DND-41 (cell line): Measurements from ENCODE around the gene ST6GALNAC1.

Experiments
- ATAC-seq: fragments of 200-7000 bp; cut with Tn5 transposase; 3 replicates; pipeline ENCODE4 v1.9.1; 2021; ENCODE audit warnings: low read depth; ENCODE audit not compliant: insufficient read depth
- DNase-seq: peaks from one replicate; pipeline ENCODE4 v3.0.0-alpha.2; 2020
- H2AFZ ChIP-seq: 2 replicates; pipeline ENCODE4 v1.6.0; 2012; ENCODE audit warnings: low read depth, low read length
- H3K27ac ChIP-seq: 2 replicates; pipeline ENCODE4 v1.5.1; 2012; ENCODE audit warnings: low read length, inconsistent platforms
- H3K27me3 ChIP-seq: fragments of 200-600 bp; sonication (generic); 2 replicates; pipeline ENCODE4 v1.6.0; 2012; ENCODE audit warnings: low read length, mild to moderate bottlenecking, inconsistent platforms; ENCODE audit not compliant: insufficient read depth, poor library complexity
- H3K36me3 ChIP-seq: 2 replicates; pipeline ENCODE4 v1.5.1; 2012; ENCODE audit warnings: low read length, inconsistent platforms; ENCODE audit not compliant: insufficient read depth
- H3K4me1 ChIP-seq: 2 replicates; pipeline ENCODE4 v1.5.1; 2012; ENCODE audit warnings: mild to moderate bottlenecking, low read length; ENCODE audit not compliant: insufficient read depth
- H3K4me2 ChIP-seq: 2 replicates; pipeline ENCODE4 v1.6.0; 2012; ENCODE audit warnings: mild to moderate bottlenecking, moderate library complexity, low read length, inconsistent platforms; ENCODE audit not compliant: insufficient read depth
- H3K4me3 ChIP-seq, 2 experiments: fragments of 200-600 bp in 1 of 2; shearing (Covaris generic) in 1 of 2; 2 replicates each; pipeline ENCODE4 v1.5.1; 2012 to 2016; ENCODE audit warnings: inconsistent platforms in 2 of 2, low read length in 2 of 2, mild to moderate bottlenecking in 2 of 2, low read depth in 1 of 2, moderate library complexity in 1 of 2
- H3K79me2 ChIP-seq: 2 replicates; pipeline ENCODE4 v1.6.0; 2012; ENCODE audit warnings: low read length, inconsistent platforms; ENCODE audit not compliant: insufficient read depth
- H3K9ac ChIP-seq: 2 replicates; pipeline ENCODE4 v1.6.0; 2012; ENCODE audit warnings: low read depth, mild to moderate bottlenecking, inconsistent platforms, low read length, moderate library complexity
- H3K9me3 ChIP-seq: 2 replicates; pipeline ENCODE4 v1.5.1; 2012; ENCODE audit warnings: low read length, moderate library complexity, mild to moderate bottlenecking, inconsistent platforms; ENCODE audit not compliant: insufficient read depth, severe bottlenecking
- H4K20me1 ChIP-seq: 2 replicates; pipeline ENCODE4 v1.6.0; 2012; ENCODE audit warnings: low read length; ENCODE audit not compliant: insufficient read depth
- EZH2 ChIP-seq: IDR thresholded peaks from 3 replicates; pipeline ENCODE4 v1.6.1; 2012; ENCODE audit warnings: borderline replicate concordance, low read depth, mild to moderate bottlenecking, moderate library complexity, low read length, inconsistent platforms; ENCODE audit not compliant: severe bottlenecking
- TF ChIP-seq, protein P1 (sequence below): IDR thresholded peaks from 2 replicates; pipeline ENCODE4 v1.5.1; 2012; ENCODE audit warnings: borderline replicate concordance, low read length, moderate library complexity, mild to moderate bottlenecking; ENCODE audit not compliant: poor library complexity, severe bottlenecking; ENCODE audit errors: extremely low read depth

ST6GALNAC1 gene, protein sequence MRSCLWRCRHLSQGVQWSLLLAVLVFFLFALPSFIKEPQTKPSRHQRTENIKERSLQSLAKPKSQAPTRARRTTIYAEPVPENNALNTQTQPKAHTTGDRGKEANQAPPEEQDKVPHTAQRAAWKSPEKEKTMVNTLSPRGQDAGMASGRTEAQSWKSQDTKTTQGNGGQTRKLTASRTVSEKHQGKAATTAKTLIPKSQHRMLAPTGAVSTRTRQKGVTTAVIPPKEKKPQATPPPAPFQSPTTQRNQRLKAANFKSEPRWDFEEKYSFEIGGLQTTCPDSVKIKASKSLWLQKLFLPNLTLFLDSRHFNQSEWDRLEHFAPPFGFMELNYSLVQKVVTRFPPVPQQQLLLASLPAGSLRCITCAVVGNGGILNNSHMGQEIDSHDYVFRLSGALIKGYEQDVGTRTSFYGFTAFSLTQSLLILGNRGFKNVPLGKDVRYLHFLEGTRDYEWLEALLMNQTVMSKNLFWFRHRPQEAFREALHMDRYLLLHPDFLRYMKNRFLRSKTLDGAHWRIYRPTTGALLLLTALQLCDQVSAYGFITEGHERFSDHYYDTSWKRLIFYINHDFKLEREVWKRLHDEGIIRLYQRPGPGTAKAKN

DNA sequence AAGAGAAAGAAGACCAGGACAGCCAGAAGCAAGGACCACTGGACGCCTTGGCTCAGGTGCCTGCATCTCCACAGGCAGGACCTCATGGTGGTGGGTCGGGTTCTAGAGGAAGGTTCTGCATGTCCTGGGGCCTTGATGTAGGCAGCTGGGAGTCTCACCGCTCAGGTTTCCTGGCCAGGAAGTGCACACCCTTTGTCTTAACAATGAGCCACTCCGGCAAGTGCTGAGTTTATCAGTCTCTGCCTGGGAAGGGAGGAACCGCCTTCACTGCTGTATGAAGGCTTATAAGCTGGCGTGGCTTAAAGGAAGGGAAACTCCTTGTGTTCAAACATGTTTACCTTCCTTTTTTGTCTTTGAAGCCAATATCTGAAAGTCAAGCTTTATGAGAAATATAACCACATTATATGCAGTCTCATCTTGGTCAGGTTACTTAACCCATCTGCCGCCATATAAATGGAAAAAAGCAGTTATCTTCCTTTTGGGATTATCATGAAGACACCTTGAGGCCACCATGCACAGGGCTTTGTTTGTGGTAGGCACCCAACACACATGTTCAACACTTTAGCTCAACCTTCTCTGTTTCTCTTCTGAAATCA is at the start of gene ST6GALNAC1:
TSS of gene ST6GALNAC1 (minus strand) at position 205 of the 596 bp plus-strand sequence. CDS start at position 86, 119 bp downstream.
- H3K4me3 ChIP-seq = no peak within 1 kb of the TSS
- no peak within 1 kb of the TSS for H3K9ac ChIP-seq
- H3K27me3 ChIP-seq = peaks cover under 1% of the 10 kb centered on the region
- no peak within 1 kb of the TSS for H3K27ac ChIP-seq
- H4K20me1 ChIP-seq = no peaks in the 10 kb centered on the region
- no peak for ATAC-seq
- TF ChIP-seq EZH2 = no peak
- TF ChIP-seq, protein P1, sequence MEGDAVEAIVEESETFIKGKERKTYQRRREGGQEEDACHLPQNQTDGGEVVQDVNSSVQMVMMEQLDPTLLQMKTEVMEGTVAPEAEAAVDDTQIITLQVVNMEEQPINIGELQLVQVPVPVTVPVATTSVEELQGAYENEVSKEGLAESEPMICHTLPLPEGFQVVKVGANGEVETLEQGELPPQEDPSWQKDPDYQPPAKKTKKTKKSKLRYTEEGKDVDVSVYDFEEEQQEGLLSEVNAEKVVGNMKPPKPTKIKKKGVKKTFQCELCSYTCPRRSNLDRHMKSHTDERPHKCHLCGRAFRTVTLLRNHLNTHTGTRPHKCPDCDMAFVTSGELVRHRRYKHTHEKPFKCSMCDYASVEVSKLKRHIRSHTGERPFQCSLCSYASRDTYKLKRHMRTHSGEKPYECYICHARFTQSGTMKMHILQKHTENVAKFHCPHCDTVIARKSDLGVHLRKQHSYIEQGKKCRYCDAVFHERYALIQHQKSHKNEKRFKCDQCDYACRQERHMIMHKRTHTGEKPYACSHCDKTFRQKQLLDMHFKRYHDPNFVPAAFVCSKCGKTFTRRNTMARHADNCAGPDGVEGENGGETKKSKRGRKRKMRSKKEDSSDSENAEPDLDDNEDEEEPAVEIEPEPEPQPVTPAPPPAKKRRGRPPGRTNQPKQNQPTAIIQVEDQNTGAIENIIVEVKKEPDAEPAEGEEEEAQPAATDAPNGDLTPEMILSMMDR = no peak
- DNase-seq = no peak
- H3K79me2 ChIP-seq = no peaks in the 10 kb centered on the region
- no peaks in the 10 kb centered on the region for H3K4me1 ChIP-seq
- H2AFZ ChIP-seq = no peak within 1 kb of the TSS
- H3K4me2 ChIP-seq = no peak within 1 kb of the TSS
- H3K36me3 ChIP-seq = no peaks in the 10 kb centered on the region
- H3K9me3 ChIP-seq = no peaks in the 10 kb centered on the region

DNA sequence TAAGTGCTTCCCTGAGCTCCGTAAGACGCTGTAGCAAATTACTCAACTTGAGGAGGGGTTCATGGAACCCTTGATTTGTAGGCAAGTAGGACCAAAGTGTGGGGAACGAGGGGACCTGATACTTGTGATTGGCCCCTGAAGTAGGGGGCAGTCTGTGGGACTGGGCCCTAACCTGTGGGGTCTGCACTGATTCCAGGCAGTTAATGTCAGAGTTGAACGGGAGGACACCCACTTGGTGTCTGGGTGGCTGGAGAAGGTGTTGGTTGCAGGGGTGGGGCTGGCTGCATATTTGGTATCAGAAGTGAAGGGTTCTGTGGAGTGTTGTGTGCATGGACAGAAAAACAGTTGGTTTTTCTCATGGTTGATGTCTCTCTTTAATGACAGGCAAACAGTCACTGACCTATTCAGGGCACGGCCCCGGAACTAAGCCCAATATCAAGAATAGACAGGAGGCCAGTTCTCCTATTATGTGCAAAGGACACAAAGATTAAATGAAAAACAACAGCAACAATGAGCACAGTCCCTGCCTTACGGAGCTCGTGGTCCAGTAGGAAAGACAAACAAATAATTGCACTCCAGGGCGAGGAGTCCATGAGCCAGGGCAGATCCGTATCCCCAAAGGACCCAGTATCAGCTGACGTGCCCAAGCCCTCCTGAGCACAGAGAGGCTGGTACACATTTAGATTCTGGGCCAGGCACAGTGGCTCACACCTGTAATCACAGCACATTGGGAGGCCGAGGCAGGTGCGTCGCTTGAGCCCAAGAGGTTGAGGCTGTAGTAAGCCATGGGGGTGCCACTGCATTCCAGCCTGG is 48.0 kb upstream of the ST6GALNAC1 start:
- DNase-seq (no peak), ATAC-seq (no peak)
- Histone ChIP-seq H3K27me3 (no peaks in the 10 kb centered on the region), H3K9me3 (no peaks in the 10 kb centered on the region), H3K4me3 (no peak overlapping the region), H3K9ac (no peak overlapping the region), H3K79me2 (no peaks in the 10 kb centered on the region), H4K20me1 (no peaks in the 10 kb centered on the region), H3K4me1 (no peaks in the 10 kb centered on the region), H2AFZ (no peak overlapping the region), H3K4me2 (no peak overlapping the region), H3K27ac (no peak overlapping the region), H3K36me3 (no peaks in the 10 kb centered on the region)
- TF ChIP-seq, protein P1 = no peak
- no peak for TF ChIP-seq EZH2

DNA sequence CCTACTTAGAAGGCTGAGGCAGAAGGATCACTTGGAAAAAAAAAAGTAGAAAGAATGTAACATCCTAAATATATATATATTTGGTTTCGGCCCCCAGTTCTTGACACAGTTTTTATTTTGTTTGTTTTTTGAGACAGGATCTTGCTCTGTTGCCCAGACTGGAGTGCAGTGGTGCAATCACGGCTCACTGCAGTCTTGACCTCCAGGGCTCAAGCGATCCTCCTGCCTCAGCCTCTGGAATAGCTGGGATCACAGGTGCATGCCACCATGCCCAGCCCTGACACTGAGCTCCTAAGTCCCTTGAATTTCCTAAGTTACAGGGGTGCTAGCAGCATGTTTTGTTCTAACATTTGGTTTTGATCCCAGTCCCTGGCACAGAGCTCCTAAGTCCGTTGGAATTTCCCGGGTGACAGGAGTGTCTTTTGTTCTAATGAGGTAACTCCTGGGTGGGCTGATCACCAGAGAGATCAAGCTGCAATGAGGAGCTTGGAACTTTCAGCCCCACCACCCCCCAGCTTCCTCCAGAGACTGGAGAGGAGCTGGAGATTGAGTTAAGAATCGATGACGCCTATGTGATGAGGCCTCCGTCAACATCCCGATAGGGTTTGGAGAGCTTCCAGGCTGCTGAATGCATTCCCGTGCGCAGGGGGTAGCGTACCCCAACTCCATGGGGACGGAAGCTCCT is 47.2 kb upstream of the ST6GALNAC1 start:
- Histone ChIP-seq H3K9me3 (no peaks in the 10 kb centered on the region), H3K27ac (no peak overlapping the region), H3K9ac (no peak overlapping the region), H3K4me1 (no peaks in the 10 kb centered on the region), H2AFZ (no peak overlapping the region), H3K36me3 (no peaks in the 10 kb centered on the region), H3K27me3 (no peaks in the 10 kb centered on the region), H3K4me2 (no peak overlapping the region), H3K4me3 (no peak overlapping the region), H4K20me1 (no peaks in the 10 kb centered on the region), H3K79me2 (no peaks in the 10 kb centered on the region)
- DNase-seq = no peak
- no peak for ATAC-seq
- TF ChIP-seq, protein P1 = no peak
- no peak for TF ChIP-seq EZH2
